Esophagus squamous epithelium (tissue), 4 donors: ENCODE measurements around the gene ARFGEF3.

Source experiments
- CTCF ChIP-seq, 6 experiments: fragments of 450-650 bp in 4 of 6; fragments of 200-600 bp in 2 of 6; sonication (generic) in 2 of 6; IDR thresholded peaks; one replicate each; pipeline ENCODE4 v1.5.1; 2016 to 2019; ENCODE audit warnings: antibody characterized with exemption in 6 of 6, mild to moderate bottlenecking in 4 of 6, moderate library complexity in 4 of 6
- POLR2A ChIP-seq, 4 donors: fragments of 450-650 bp; IDR thresholded peaks; one replicate each; pipeline ENCODE4 v1.6.1; 2017; ENCODE audit warnings: antibody characterized with exemption in 4 of 4, mild to moderate bottlenecking in 4 of 4, moderate library complexity in 3 of 4

GRCh38 chr6:138176652-138177232 is 15.0 kb downstream of the ARFGEF3 start:
- TF ChIP-seq CTCF (IDR thresholded peaks at IDR 0.05) (no peak), POLR2A (IDR thresholded peaks at IDR 0.05) (no peak)
